GM18873 (cell line): ENCODE results near the gene WNT8A.

Source experiments
- ATAC-seq: cut with Tn5 transposase; IDR thresholded peaks from one replicate; pipeline ENCODE4 v1.9.1; 2021; ENCODE audit warnings: mild to moderate bottlenecking, moderate library complexity, moderate number of reproducible peaks; ENCODE audit not compliant: unreplicated experiment, low FRiP score

The WNT8A gene

GRCh38 chr5:138082033-138082432 is 1.8 kb upstream of the WNT8A start:
- ATAC-seq = no peak

GRCh38 chr5:138091685-138092084 is 7.9 kb downstream of the WNT8A start:
- ATAC-seq = no peak

GRCh38 chr5:138092301-138092700 is 8.5 kb downstream of the WNT8A start:
- no peak for ATAC-seq

- ATAC-seq = no peak
These were observed 9.2 kb downstream of the WNT8A start for GRCh38 chr5:138093036-138093435.

- ATAC-seq = no peak
These were observed 11.5 kb downstream of the WNT8A start for GRCh38 chr5:138095100-138095907.

GRCh38 chr5:138096363-138096762 is 12.5 kb downstream of the WNT8A start:
- no peak for ATAC-seq

GRCh38 chr5:138096997-138097828 is 13.4 kb downstream of the WNT8A start:
- ATAC-seq = no peak

GRCh38 chr5:138102454-138103318 is 18.9 kb downstream of the WNT8A start:
- no peak for ATAC-seq

GRCh38 chr5:138103319-138103637 is 19.4 kb downstream of the WNT8A start:
- no peak for ATAC-seq

GRCh38 chr5:138105709-138106108 is 21.9 kb downstream of the WNT8A start:
- no peak for ATAC-seq

- no peak for ATAC-seq
These were observed 23.4 kb downstream of the WNT8A start for GRCh38 chr5:138107213-138107612.

- no peak for ATAC-seq
These were observed 25.8 kb downstream of the WNT8A start for GRCh38 chr5:138109463-138110265.

- ATAC-seq = no peak
These were observed 26.6 kb downstream of the WNT8A start for GRCh38 chr5:138110266-138110963.

GRCh38 chr5:138111181-138111580 is 27.3 kb downstream of the WNT8A start:
- ATAC-seq = no peak

- no peak for ATAC-seq
These were observed 28.1 kb downstream of the WNT8A start for GRCh38 chr5:138111937-138112336.

- ATAC-seq = no peak
These were observed 31.4 kb downstream of the WNT8A start for GRCh38 chr5:138115254-138115653.

GRCh38 chr5:138128334-138128733 is 44.5 kb downstream of the WNT8A start:
- no peak for ATAC-seq

- ATAC-seq = no peak
These were observed 45.5 kb downstream of the WNT8A start for GRCh38 chr5:138129347-138129746.

GRCh38 chr5:138132543-138132942 is 48.7 kb downstream of the WNT8A start:
- no peak for ATAC-seq
